LHCN-M2 (cell line): ENCODE results near the gene FARS2. TPM values are rescaled to one million over a fixed set of nuclear protein-coding genes. Genes with fewer than 3 reads are reported as not detected.

Experiments
- DNase-seq: peaks from one replicate; pipeline ENCODE4 v3.0.0-alpha.2; 2012; ENCODE audit warnings: low read depth
- total RNA-seq: library from RNA; depleted of rRNA; stranded (reverse); fragments of >200 nt; gene quantifications from 2 replicates; pipeline ENCODE4 v1.2.3, GENCODE V29; 2014

FARS2 gene
- total RNA-seq, 1 experiment from 2014 or later: 11.5 TPM

- peak; percentile 18 for DNase-seq
Observed at GRCh38 chr6:5580736-5581581, 319.6 kb downstream of the FARS2 start.

- DNase-seq: peak; percentile 12
Observed at GRCh38 chr6:5582762-5583161, 321.4 kb downstream of the FARS2 start.

GRCh38 chr6:5583528-5583927, 322.2 kb downstream of the FARS2 start:
- no peak for DNase-seq

GRCh38 chr6:5584078-5584482, 322.8 kb downstream of the FARS2 start:
- peak; percentile 17 for DNase-seq

GRCh38 chr6:5587648-5588047, 326.3 kb downstream of the FARS2 start:
- no peak for DNase-seq

- DNase-seq: no peak
Observed at GRCh38 chr6:5589422-5590141, 328.3 kb downstream of the FARS2 start.

GRCh38 chr6:5590187-5590586, 328.9 kb downstream of the FARS2 start:
- DNase-seq: no peak

- DNase-seq: no peak
Observed at GRCh38 chr6:5592886-5593519, 331.7 kb downstream of the FARS2 start.

GRCh38 chr6:5595184-5595583, 333.9 kb downstream of the FARS2 start:
- DNase-seq: no peak

- no peak for DNase-seq
Observed at GRCh38 chr6:5597413-5597812, 336.1 kb downstream of the FARS2 start.

- no peak for DNase-seq
Observed at GRCh38 chr6:5598123-5598522, 336.8 kb downstream of the FARS2 start.

- no peak for DNase-seq
Observed at GRCh38 chr6:5599127-5599526, 337.8 kb downstream of the FARS2 start.

GRCh38 chr6:5605937-5606336, 344.6 kb downstream of the FARS2 start:
- DNase-seq: no peak

GRCh38 chr6:5606546-5606945, 345.2 kb downstream of the FARS2 start:
- no peak for DNase-seq

GRCh38 chr6:5610640-5611039, 349.3 kb downstream of the FARS2 start:
- DNase-seq: no peak

GRCh38 chr6:5617179-5617578, 355.9 kb downstream of the FARS2 start:
- DNase-seq: no peak

GRCh38 chr6:5619249-5619648, 357.9 kb downstream of the FARS2 start:
- DNase-seq: no peak

GRCh38 chr6:5622276-5623005, 361.1 kb downstream of the FARS2 start:
- DNase-seq: no peak

GRCh38 chr6:5623769-5624168, 362.5 kb downstream of the FARS2 start:
- no peak for DNase-seq

- DNase-seq: no peak
Observed at GRCh38 chr6:5624256-5624655, 362.9 kb downstream of the FARS2 start.

- no peak for DNase-seq
Observed at GRCh38 chr6:5626727-5627426, 365.6 kb downstream of the FARS2 start.
